Erythroblast (primary cell): Measurements from ENCODE around the gene CPE.

Experiments used
- GATA1 ChIP-seq: IDR thresholded peaks from 2 replicates; pipeline ENCODE4 v1.6.1; 2011; ENCODE audit warnings: low read depth, mild to moderate bottlenecking, control low read depth, low read length, moderate library complexity
- POLR2A ChIP-seq: IDR thresholded peaks from 2 replicates; pipeline ENCODE4 v1.6.1; 2011; ENCODE audit warnings: mild to moderate bottlenecking, low read length

DNA sequence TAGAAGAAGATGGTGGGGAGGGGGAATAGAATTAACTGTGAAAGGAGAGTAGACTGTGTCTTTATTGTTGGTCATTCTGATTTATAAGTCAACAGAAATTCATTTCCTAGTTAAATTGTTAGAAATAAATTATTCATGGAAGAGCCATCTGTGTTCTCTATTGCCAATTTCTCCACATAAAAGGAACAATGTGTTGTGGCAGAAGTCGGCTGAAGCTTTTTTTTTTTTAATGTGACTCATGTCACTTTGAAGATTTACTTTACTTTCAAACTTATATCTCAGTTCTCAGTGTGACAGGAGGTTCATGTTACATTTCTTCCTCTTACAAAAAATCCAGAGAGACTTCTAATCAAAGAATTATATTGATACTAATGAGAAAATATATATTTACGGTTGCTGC is 60.5 kb downstream of the CPE start:
- TF ChIP-seq POLR2A, result no peak
- TF ChIP-seq GATA1, result no peak
